Body of pancreas (tissue), 4 donors: Measurements from ENCODE around the gene ZC3H18.

Source experiments
- CTCF ChIP-seq, 7 experiments: fragments of 450-650 bp in 4 of 7; fragments of 200-600 bp in 3 of 7; sonication (generic) in 3 of 7; IDR thresholded peaks; one replicate each; pipeline ENCODE4 v1.5.1; 2016 to 2019; ENCODE audit warnings: antibody characterized with exemption in 7 of 7
- POLR2A ChIP-seq, 3 donors: fragments of 450-650 bp; IDR thresholded peaks; one replicate each; pipeline ENCODE4 v1.6.1; 2016; ENCODE audit warnings: antibody characterized with exemption in 3 of 3, mild to moderate bottlenecking in 2 of 3

GRCh38 chr16:88580371-88580770 lies 10.2 kb downstream of the ZC3H18 start:
- TF ChIP-seq CTCF (IDR thresholded peaks at IDR 0.05) (no peak), POLR2A (IDR thresholded peaks at IDR 0.05) (no peak)
